ENCODE data around the gene SAV1.
"Not testable (repeated sequence)": the region's sequence is repeated elsewhere in the genome, so short reads cannot be mapped to it uniquely, and the experiment has no call there.

The SAV1 gene

DNA sequence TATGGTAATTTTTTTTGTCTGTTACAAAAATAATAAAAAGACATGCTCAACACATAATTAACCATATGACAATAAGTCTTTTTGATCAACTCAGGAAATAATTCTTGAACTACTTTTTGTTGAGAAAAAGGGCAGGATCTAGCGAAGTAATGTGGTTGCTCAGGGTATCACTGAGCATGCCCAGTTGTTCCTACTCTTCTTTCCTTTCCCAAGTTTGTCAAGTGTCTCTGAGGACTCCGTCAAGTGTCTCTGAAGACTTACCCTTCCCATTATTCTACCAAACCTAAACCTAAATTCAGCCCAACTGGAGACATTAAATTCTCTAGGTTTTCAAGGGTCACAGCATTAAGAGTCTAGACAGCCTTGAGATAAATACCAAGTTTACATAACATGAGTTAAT is 3.5 kb downstream of the SAV1 start:
- DNase-seq = not testable (repeated sequence)

DNA sequence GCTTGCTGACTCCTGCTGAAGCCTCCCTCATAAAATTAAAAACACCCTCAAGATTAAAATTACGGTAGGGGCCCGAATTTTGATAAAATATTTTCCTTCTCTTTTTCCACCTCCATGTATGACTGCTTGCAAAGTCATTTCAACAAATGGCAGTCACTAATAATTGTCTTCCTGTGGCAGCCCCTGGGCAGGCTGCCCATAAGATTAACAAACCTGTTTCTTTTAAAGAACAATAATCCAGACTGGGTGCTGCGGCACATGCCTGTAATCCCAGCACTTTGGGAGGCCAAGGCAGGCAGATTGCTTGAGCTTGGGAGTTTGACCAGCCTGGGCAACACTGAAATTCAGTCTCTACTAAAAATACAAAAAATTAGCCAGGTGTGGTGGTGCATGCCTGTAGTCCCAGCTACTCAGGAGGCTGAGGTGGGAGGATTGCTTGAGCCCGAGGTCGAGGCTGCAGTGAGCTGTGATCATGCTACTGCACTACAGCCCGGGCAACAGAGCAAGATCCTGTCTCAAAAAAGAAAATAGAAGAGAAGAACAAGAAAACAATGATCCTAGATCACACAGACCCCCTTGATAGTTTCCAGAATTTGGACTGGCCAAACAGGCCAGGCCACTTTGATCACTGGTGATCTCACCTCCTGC is 8.7 kb downstream of the SAV1 start:
- DNase-seq = no peak

DNA sequence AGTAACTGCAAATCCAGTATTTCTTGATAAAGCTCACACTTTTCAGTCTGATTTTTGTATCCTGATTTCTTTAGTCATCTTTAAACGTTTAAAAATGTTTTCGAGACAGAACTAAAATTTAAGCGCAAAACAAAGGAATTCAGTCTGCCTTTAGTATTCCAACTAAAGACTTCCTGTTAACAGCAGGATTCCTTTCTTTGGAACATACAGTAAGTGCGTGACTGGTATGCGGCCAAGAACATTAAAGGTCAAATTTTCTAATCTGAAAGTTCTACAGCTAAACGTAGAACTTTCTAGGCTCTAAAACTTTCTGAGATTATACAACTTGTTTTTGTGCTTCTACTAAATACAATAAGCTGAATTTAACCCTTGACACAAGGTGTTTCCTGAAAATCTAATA is 9.9 kb downstream of the SAV1 start:
- DNase-seq = no peak

DNA sequence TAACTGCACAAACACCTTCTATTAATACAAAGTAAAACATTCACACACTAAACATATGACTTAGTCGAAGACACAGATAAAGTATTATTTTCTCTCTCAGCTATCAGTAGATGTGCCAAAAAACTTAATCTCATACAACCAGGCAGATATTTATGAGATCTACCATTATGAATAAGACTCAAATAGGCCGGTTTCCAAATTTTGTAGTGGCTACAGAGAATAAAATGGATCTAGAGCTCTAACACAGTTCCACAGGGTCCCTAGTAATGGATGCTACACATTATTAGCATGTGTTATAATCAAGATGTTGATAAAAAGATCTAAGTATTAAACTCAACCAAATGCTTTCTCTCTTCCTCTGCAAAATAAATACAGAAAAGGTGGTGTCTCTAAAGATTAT is 10.4 kb downstream of the SAV1 start:
- no peak for DNase-seq

DNA sequence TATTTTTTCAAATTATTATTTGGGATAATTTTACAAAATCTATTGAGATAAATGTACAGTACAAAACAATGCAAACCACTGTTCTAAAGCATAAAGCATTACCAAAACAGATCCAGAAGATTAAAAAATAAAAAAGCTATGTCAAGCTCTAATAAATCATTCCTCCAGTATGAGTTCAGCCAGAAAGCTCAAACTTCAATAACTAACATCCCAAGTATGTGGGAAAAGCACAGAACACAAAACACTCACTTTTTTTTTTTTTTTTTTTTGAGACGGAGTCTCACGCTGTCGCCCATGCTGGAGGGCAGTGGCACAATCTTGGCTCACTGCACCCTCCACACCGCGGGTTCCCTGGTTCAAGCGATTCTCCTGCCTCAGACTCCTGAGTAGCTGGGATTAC is 11.3 kb downstream of the SAV1 start:
- DNase-seq = no peak

DNA sequence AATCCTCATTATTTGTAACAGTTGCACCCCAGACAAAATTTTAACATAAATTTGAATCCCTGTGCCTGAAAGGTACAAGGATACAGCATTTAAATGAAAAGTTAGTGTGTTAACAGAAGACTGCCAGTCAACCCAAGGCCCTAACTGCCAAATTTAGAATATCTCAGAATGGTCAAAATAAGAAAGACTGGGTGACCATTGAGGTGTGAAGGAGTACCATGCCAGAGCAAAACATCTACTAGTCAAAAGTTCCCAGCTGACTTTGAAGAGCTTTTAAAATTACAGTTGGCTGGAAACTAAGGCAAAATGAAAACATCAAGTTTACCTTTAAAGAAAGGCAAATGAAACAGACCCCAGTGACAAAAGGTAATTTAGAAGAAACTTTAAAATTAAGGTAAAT is 18.4 kb downstream of the SAV1 start:
- no peak for DNase-seq

DNA sequence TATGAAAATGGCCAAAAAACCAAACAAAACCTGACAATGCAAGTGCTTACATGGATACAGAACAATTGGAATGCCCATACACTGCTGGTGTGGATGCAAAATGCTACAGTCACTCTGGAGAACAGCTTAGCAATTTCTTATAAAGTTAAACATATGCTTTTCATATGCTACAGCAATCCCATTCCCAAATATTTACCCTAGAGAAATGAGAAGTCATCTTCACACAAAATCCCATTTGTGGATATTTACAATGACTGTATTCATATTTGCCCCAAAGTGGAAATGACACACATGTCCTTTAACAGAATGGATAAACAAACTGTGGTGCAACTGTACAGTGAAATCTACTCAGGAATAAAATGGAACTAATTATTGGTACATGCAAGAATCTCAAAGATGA is 20.4 kb downstream of the SAV1 start:
- no peak for DNase-seq

DNA sequence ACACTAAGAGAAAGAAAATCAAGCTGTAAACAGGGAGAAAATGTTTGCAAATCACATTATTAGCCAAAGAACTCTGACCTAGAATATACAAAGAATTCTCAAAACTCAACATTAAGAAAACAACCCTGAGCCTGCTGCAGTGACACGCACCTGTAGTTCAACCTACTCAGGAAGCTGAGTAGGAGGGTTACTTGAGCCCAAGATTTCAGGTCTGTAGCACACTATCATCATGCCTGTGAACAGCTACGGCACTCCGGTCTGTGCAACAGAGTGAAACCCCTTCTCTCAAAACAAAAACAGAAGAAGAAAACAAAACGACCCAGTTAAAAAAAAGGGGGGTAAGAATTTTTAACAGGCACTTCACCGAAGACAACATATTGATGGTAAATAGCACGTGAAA is 20.8 kb downstream of the SAV1 start:
- no peak for DNase-seq

DNA sequence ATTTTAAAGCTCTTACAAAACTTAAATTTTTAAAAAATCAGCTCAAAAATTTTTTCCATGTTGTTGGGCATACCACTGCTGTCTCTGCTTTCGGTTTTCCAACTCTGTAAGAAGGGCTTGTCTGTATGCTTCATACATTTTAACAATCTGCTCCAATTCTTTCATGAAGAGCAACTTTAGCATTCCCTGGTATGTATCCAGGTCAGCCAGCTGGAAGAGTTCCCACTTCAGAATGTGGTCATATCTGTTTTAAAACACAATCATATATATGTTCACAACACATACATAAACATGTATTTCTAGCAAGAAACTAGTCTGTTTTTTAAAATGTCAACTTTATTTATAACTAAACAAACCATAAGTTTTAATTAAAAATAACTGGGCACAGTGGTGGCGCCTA is 33.0 kb downstream of the SAV1 start:
- DNase-seq = no peak

DNA sequence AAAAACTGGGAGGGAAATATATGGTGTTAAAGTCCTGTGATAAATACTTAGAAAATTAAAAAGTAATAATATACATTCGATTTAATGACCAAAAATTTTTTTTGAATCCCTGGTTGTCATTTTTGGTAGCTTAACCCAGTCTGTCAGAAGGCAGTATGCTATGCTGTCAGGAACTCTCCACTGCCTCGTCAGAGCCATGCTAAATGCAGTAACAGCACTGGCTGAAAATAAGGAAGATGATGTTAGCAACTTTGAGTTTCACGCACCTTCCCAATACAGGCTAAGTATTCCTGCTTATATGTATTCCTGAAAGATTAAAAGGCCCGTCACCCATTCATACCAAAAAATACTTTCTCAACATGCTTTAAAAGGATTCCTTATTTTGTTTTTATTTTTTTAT is 34.2 kb downstream of the SAV1 start:
- DNase-seq = no peak

DNA sequence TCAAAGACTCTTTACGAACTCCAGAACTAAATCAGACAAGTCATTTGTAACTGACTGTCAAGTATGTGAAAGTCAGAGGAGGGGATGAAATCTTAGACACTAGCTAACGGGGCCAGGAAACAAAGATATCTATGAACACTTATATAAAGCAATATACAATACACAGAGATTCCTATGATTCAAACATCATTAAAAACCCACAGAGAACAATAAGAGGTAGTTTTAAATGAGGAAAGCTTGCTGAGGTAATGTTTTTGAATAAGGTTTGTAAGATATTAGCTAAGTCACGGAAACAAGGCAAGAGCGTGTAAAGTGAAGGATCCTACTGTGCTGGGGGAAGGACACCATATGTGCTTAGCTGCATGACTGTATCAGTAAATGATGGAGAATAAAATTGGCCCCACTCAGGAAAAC is 36.7 kb downstream of the SAV1 start:
- no peak for DNase-seq

DNA sequence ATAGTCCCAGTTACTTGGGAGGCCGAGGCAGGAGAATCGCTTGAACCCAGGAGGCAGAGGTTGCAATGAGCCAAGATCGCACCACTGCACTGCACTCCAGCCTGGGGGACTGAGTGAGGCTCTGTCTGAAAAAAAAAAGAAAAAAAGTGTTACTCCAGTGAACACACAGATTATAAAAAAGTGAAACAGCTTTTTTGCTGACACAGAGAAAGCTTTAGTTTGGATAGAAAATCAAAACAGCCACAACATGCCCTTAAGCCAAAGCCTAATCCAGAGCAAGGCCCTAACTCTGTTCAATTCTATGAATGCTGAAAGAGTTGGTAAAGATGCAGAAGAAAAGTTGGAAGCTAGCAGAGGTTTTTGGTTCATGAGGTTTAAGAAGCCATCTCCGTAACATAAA is 43.2 kb downstream of the SAV1 start:
- not testable (repeated sequence) for DNase-seq

DNA sequence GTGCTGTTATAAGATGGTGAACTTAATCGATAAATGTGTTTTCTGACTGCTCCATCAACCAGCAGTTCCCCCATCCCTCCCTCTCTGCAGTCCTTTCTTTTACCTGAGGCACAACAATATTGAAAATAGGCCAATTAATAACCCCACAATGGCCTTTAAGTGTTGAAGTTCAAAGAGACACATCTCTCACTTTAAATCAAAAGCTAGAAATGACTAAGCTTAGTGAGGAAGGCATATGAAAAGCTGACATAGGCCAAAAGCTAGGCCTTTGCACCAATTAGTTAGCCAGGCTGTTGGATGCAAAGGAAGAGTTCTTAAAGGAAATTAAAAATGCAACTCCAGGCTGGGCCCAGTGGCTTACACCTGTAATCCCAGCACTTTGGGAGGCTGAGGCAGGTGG is 43.7 kb downstream of the SAV1 start:
- DNase-seq = no peak

DNA sequence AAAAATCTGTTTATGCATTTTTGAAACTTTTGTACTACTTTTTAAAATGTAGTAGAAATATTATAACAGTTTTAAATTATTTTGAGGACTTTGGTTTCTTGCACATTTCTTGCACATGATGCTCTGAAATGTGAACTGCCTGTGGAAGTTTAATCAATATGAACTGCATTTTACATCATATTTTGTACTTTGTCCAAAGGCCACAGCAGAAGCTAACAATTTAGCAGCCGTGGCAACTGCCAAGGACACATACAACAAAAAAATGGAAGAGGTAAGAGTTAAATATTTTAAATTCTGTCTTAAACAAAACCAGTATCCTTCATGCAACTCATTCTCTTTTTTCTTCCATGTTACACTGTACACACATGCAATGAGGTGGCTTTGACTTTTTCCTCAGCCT is 45.1 kb downstream of the SAV1 start:
- no peak for DNase-seq

DNA sequence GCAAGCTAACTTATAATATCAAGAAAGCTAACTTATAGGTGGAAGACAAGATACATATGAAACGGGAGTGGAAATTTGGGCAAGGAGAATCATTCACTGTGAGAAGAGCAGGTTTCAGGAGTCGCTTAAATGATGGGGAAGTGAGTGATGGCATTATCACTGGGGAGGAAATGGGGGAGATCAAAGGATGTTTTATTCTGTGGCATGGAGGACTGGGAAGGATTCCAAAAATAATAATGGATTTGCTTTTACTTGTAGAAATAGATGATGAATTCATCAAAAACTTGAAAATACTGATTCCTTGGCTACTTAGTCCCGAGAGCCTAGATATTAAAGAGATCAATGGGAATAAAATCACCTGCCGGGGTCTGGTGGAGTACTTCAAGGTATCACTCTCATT is 47.8 kb downstream of the SAV1 start:
- no peak for DNase-seq

DNA sequence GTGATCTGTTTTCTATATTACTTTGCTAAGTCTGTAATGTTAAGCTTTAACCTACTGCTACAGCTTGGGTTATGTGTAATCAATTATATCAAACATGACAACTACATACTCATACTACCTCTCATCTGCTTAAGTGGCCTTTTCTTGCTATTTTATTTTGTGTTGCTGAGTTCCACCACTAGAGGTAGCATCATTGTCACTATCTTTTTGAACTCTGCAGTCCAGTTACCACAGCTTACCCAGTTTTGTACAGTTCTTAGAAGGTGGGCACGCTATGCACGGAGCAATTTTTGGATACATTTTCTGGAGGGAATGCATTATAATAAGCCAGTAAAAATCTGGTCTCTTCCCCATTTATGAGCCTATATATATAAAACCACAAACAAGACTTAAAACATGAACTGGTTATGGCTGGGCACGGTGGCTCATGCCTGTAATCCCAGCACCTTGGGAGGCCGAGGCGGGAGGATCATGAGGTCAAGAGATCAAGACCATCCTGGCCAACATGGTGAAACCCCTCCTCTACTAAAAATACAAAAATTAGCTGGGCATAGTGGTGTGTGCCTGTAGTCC is 48.5 kb downstream of the SAV1 start:
- peak; percentile 14 for DNase-seq

DNA sequence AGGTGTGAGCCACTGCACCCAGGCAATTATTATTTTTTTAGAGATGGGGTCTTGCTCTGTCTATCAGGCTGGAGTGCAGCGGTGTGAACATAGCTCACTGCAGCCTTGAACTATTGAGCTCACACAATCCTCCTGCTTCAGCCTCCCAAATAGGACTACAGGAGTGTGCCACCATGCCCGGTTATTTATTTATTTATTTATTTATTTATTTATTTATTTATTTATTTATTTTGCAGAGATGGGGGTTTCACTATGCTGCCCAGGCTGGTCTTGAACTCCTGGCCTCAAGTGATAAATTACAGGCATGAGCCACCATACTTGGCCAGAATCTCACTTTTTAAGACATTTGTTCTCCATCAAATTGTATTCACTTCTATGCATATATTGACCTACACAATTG is 51.8 kb downstream of the SAV1 start:
- no peak for DNase-seq

DNA sequence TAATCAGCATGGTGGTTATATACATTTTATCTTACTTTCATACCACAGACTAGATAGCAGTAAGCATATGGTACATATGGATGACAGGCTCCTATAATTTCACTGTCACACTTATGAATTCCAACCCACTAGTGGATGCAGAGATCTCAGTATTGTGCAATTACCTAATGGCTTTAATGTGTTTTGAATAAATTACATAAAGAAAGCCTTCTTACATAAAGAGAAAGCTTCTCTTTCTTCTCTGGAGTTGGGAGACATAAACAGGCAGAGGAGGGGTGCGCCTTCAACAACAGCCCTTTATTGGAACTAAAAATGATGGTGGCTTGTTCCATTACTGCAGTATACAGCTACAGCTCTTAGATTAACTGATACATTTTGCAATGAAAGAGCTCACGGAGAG is 52.6 kb downstream of the SAV1 start:
- no peak for DNase-seq

DNA sequence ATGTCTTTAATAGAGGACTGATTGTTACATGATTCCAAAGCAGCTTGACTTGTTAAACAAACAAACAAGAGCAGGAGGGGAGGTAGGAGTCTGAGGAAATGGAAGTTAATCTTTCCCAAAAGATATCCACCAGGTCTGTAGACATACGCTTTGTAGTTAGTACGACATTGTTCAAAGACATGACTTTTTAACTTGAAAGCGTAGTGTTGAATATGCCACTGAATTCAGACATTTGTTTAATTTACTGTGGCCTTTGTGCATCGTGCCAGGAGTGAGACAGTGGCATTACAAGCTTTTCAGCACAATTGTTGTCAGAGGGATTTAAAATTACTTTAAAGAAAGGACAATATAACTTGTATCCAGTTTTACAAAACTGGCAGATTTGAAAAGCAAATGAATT is 53.0 kb downstream of the SAV1 start:
- DNase-seq = no peak

DNA sequence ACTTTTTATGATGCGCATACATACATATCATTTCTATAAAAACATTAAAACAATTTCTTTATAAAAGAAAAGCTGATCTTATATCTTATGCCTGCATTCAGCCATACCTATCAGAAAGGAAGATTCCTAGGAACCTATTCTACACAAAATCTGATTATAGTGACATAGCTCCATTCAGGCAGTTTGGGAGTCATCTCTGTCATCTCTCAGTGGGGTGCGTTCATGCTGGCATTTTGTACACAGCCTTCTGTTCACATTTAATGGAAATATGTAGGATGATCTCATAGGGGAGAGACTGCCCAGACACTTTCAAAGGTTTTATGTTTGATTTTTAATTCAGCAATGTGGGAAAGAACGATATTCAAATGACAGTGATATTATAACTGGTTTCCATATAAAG is 55.3 kb downstream of the SAV1 start:
- DNase-seq = no peak

DNA sequence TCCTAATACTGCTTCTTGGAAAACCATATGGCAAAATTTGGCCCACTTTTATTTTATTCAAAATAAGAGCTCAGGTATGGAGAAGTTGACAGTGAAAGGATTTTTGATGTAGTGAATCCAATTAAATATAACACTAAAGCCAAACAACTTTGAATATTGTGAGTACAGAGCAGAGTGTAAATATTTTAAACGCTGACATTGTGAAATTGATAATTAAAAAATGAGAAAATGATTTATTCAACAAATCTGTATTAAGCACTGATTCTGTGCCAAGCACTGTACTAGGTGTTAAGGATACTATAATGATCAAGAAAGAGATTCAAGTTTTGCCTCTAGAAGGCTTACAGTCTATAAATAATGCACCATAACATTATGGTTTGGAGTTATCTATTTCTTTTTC is 57.6 kb downstream of the SAV1 start:
- no peak for DNase-seq

DNA sequence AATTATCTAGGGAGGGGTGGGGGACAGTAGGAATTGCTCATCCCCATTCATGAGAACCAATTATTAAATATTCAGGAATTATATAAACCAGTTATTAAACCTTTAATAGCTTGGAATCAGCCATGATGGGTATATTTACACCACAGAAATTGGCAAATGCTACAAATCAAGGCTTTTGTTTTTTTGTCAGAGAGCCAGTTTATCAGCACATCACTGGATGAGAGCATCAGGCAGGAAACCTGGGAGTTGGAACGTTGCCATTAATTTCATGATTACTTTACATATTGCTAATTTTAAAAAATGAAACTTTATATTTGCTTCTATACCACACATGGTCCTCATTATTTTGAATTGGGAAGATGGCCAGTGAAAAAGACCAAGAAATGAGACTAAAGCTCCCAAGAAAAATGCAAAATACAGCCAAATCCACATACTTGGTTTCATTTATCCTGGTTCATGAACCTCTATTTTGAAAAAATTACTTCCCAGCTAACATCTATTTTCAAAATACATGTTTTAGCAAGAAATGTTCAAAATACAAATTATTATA is 59.7 kb downstream of the SAV1 start:
- no peak for DNase-seq

DNA sequence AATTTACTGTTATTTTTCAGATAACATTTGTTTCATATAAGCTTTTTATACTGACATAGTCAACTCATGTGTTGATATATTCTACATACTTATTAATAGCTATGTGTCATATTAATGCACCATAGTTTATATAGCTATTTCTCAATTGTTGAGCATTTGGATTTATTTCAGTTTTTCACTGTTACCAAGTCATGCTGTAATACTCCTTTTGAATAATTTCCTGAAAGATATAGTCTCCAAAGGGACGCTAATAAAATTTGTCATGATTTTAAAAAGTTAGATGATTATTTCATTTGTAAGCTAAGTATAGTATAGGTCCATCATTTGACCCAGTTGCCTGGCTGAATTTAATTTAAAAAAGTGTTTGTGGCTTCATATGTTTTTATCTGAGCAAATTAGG is 60.3 kb downstream of the SAV1 start:
- no peak for DNase-seq

DNA sequence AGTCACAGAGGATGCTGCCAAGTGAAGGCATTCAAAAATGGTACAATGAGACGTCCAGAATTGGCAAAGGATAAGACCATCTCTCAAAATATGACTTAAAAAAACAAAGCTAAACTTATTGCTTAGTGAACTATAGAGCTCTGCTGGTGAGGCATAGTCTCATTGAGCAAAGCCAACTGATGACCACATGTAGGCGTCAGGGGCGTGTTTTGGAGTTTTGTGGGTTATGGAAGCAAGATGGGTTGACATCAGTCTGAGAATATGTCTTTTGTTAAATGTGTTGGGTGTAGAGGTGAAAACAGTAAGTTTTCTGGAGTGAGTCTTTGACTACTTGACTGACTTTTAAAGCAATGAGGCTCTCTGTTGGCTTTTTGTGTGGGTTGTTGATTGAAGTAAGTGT is 60.9 kb downstream of the SAV1 start:
- no peak for DNase-seq

DNA sequence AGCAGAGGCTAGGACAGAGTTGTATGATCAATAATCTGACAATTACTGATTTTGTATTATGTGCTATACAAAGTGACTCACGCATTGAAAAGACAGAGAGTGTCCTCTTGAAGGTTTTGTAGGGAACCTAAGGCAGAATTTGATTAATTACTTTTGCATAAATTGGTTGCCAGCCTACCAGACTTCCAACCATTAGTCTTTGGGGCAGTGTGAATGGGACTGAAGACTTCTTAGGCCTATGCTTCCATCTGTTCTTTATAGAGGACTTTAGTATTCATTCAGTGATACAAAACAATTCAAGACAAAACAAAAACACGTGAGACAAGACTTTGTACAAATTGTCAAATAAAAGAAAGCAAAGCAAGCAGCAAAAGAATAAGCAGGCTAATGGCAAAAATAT is 61.6 kb downstream of the SAV1 start:
- DNase-seq = no peak

All from CD4-positive, alpha-beta T cell treated with Interleukin-10 for 1 hour (primary cell).